Thoracic aorta (tissue), 2 donors: ENCODE measurements around the gene IGF2BP1. TPM values are rescaled to one million over a fixed set of nuclear protein-coding genes. Genes with fewer than 3 reads are reported as not detected.

Experiments used
- ATAC-seq: fragments of 150-250 bp; one replicate; pipeline ENCODE4 v1.8.0; 2017; ENCODE audit warnings: low read depth; ENCODE audit not compliant: insufficient number of reproducible peaks, low FRiP score
- DNase-seq: peaks from one replicate; pipeline ENCODE4 v3.0.0-alpha.2; 2020; ENCODE audit warnings: low spot score
- H3K27ac ChIP-seq, 2 donors: fragments of 200-600 bp; sonication (generic); 1 replicate in 1 of 2; 2 replicates in 1 of 2; pipeline ENCODE4 v1.5.1; 2016; ENCODE audit warnings: mild to moderate bottlenecking in 2 of 2, moderate library complexity in 2 of 2
- H3K27me3 ChIP-seq: fragments of 200-600 bp; sonication (generic); replicated peaks from 2 replicates; pipeline ENCODE4 v1.6.0; 2016; ENCODE audit warnings: mild to moderate bottlenecking; ENCODE audit not compliant: insufficient read depth
- H3K36me3 ChIP-seq: fragments of 200-600 bp; sonication (generic); one replicate; pipeline ENCODE4 v1.5.1; 2016
- H3K4me1 ChIP-seq, 2 donors: fragments of 200-600 bp; sonication (generic); 1 replicate in 1 of 2; 2 replicates in 1 of 2; pipeline versions ENCODE4 v1.5.1 to v1.6.0; 2016; ENCODE audit warnings: low read depth in 2 of 2, mild to moderate bottlenecking in 1 of 2; ENCODE audit not compliant: control insufficient read depth in 1 of 2
- H3K4me3 ChIP-seq: fragments of 200-600 bp; sonication (generic); 2 replicates; pipeline ENCODE4 v1.5.1; 2016; ENCODE audit warnings: mild to moderate bottlenecking
- H3K9me3 ChIP-seq: fragments of 200-600 bp; sonication (generic); 2 replicates; pipeline ENCODE4 v1.5.1; 2016
- CTCF ChIP-seq: fragments of 200-600 bp; sonication (generic); IDR thresholded peaks from one replicate; pipeline ENCODE4 v1.5.1; 2019; ENCODE audit warnings: antibody characterized with exemption
- total RNA-seq, 2 donors: library from RNA; depleted of rRNA; stranded (reverse); fragments of >200 nt; gene quantifications; one replicate each; pipeline versions ENCODE4 v1.1.0 to v1.2.3, GENCODE V29; 2016

The IGF2BP1 gene
- total RNA-seq, 2 donors from 2014 or later, result 0.07 TPM; not detected in 1

- Histone ChIP-seq H3K36me3 (no peaks in the 10 kb centered on the region), H3K9me3 (no peaks in the 10 kb centered on the region), H3K27me3 (peaks cover 60% of the 10 kb centered on the region), H3K4me3 (peak overlapping the region; percentile 10), H3K27ac (no peak overlapping the region), H3K4me1 (peaks cover 13 to 28% of the 10 kb centered on the region in 2 donors)
- TF ChIP-seq CTCF, result no peak
- DNase-seq (no peak), ATAC-seq (no peak)
Measured at GRCh38 chr17:48996722-48997102, 473 bp upstream of the IGF2BP1 start.

GRCh38 chr17:48997827-48998586 lies 822 bp downstream of the IGF2BP1 start:
- ATAC-seq (no peak), DNase-seq (no peak)
- TF ChIP-seq CTCF, result no peak
- Histone ChIP-seq H3K36me3 (no peaks in the 10 kb centered on the region), H3K27ac (no peak overlapping the region), H3K27me3 (peaks cover 49% of the 10 kb centered on the region), H3K4me3 (peak overlapping the region; percentile 64), H3K9me3 (no peaks in the 10 kb centered on the region), H3K4me1 (peaks cover 13 to 28% of the 10 kb centered on the region in 2 donors)

- Histone ChIP-seq H3K36me3 (no peaks in the 10 kb centered on the region), H3K9me3 (no peaks in the 10 kb centered on the region), H3K27me3 (peaks cover 44% of the 10 kb centered on the region), H3K27ac (no peak overlapping the region), H3K4me3 (no peak overlapping the region), H3K4me1 (peaks cover 13 to 28% of the 10 kb centered on the region in 2 donors)
- no peak for TF ChIP-seq CTCF
- DNase-seq (no peak), ATAC-seq (no peak)
Measured at GRCh38 chr17:48998587-48999440, 1.6 kb downstream of the IGF2BP1 start.

GRCh38 chr17:49000943-49001342 lies 3.8 kb downstream of the IGF2BP1 start:
- no peak for TF ChIP-seq CTCF
- ATAC-seq, result no peak
- peaks cover 26% of the 10 kb centered on the region for H3K27me3 ChIP-seq
- H3K4me1 ChIP-seq, result peaks cover 13 to 22% of the 10 kb centered on the region in 2 donors
- no peaks in the 10 kb centered on the region for H3K36me3 ChIP-seq
- no peak overlapping the region for H3K27ac ChIP-seq
- no peaks in the 10 kb centered on the region for H3K9me3 ChIP-seq
- DNase-seq, result no peak
- no peak overlapping the region for H3K4me3 ChIP-seq

GRCh38 chr17:49001671-49002070 lies 4.5 kb downstream of the IGF2BP1 start:
- Histone ChIP-seq H3K27ac (no peak overlapping the region), H3K36me3 (no peaks in the 10 kb centered on the region), H3K27me3 (peaks cover 20% of the 10 kb centered on the region), H3K9me3 (no peaks in the 10 kb centered on the region), H3K4me1 (peaks cover 10 to 15% of the 10 kb centered on the region in 2 donors), H3K4me3 (no peak overlapping the region)
- no peak for TF ChIP-seq CTCF
- DNase-seq (no peak), ATAC-seq (no peak)
